HEK293 (cell line): Measurements from ENCODE around the gene BTBD2.

Source experiments
- HOXA7 ChIP-seq: sonication (generic); formaldehyde crosslinking; IDR thresholded peaks from 2 replicates; pipeline ENCODE4 v1.8.1; 2022; ENCODE audit warnings: missing genetic modification reagents, borderline replicate concordance
- RBAK ChIP-seq: fragments of 450-650 bp; formaldehyde crosslinking; IDR thresholded peaks from 2 replicates; pipeline ENCODE4 v1.5.1; 2016; ENCODE audit warnings: missing biosample characterization, missing genetic modification characterization
- SP7 ChIP-seq: fragments of 450-650 bp; formaldehyde crosslinking; IDR thresholded peaks from 2 replicates; pipeline ENCODE4 v1.5.1; 2016; ENCODE audit warnings: missing biosample characterization, missing genetic modification characterization
- TRIM28 ChIP-seq: IDR thresholded peaks from 2 replicates; pipeline ENCODE4 v1.6.1; 2011; ENCODE audit warnings: low read length, control low read depth, borderline replicate concordance
- TSHZ1 ChIP-seq: fragments of 450-650 bp; formaldehyde crosslinking; IDR thresholded peaks from 2 replicates; pipeline ENCODE4 v1.5.1; 2016; ENCODE audit warnings: missing biosample characterization, missing genetic modification characterization, borderline replicate concordance
- YY1 ChIP-seq: fragments of 450-650 bp; formaldehyde crosslinking; IDR thresholded peaks from 2 replicates; pipeline ENCODE4 v1.5.1; 2018; ENCODE audit warnings: missing biosample characterization, missing genetic modification characterization
- ZBTB48 ChIP-seq: fragments of 450-650 bp; formaldehyde crosslinking; IDR thresholded peaks from 2 replicates; pipeline ENCODE4 v1.5.1; 2016; ENCODE audit warnings: missing biosample characterization, missing genetic modification characterization
- ZNF169 ChIP-seq: fragments of 450-650 bp; formaldehyde crosslinking; IDR thresholded peaks from 2 replicates; pipeline ENCODE4 v1.5.1; 2016; ENCODE audit warnings: missing biosample characterization, missing genetic modification characterization
- ZNF350 ChIP-seq: fragments of 450-650 bp; formaldehyde crosslinking; IDR thresholded peaks from 2 replicates; pipeline ENCODE4 v1.5.0; 2017; ENCODE audit warnings: missing biosample characterization, mild to moderate bottlenecking, missing genetic modification characterization
- ZNF354C ChIP-seq: fragments of 450-650 bp; formaldehyde crosslinking; IDR thresholded peaks from 2 replicates; pipeline ENCODE4 v1.5.1; 2016; ENCODE audit warnings: missing biosample characterization, missing genetic modification characterization, low read depth, borderline replicate concordance
- ZNF37A ChIP-seq: fragments of 450-650 bp; IDR thresholded peaks from 2 replicates; pipeline ENCODE4 v1.5.1; 2018; ENCODE audit warnings: missing biosample characterization, missing genetic modification characterization
- ZNF488 ChIP-seq: fragments of 450-650 bp; formaldehyde crosslinking; IDR thresholded peaks from 2 replicates; pipeline ENCODE4 v1.5.1; 2016; ENCODE audit warnings: missing biosample characterization, missing genetic modification characterization
- ZSCAN16 ChIP-seq: fragments of 450-650 bp; formaldehyde crosslinking; IDR thresholded peaks from 2 replicates; pipeline ENCODE4 v1.5.1; 2016; ENCODE audit warnings: missing biosample characterization, missing genetic modification characterization
- ZSCAN18 ChIP-seq: fragments of 450-650 bp; formaldehyde crosslinking; IDR thresholded peaks from 2 replicates; pipeline ENCODE4 v1.5.1; 2016; ENCODE audit warnings: missing biosample characterization, missing genetic modification characterization
- TF ChIP-seq, protein P1 (sequence below): fragments of 450-650 bp; formaldehyde crosslinking; conservative IDR thresholded peaks from 2 replicates; pipeline ENCODE4 v1.5.1; 2016; ENCODE audit warnings: low read depth, missing biosample characterization, missing genetic modification characterization
- TF ChIP-seq, protein P2 (sequence below): fragments of 450-650 bp; formaldehyde crosslinking; IDR thresholded peaks from 2 replicates; pipeline ENCODE4 v1.5.1; 2016; ENCODE audit warnings: missing biosample characterization, missing genetic modification characterization, low read depth
- TF ChIP-seq, protein P3 (sequence below): fragments of 450-650 bp; formaldehyde crosslinking; IDR thresholded peaks from 2 replicates; pipeline ENCODE4 v1.5.1; 2016; ENCODE audit warnings: missing biosample characterization, missing genetic modification characterization

BTBD2 gene

GRCh38 chr19:1942934-1943555 is 72.5 kb downstream of the BTBD2 start (continued):
- TF ChIP-seq, protein P1, sequence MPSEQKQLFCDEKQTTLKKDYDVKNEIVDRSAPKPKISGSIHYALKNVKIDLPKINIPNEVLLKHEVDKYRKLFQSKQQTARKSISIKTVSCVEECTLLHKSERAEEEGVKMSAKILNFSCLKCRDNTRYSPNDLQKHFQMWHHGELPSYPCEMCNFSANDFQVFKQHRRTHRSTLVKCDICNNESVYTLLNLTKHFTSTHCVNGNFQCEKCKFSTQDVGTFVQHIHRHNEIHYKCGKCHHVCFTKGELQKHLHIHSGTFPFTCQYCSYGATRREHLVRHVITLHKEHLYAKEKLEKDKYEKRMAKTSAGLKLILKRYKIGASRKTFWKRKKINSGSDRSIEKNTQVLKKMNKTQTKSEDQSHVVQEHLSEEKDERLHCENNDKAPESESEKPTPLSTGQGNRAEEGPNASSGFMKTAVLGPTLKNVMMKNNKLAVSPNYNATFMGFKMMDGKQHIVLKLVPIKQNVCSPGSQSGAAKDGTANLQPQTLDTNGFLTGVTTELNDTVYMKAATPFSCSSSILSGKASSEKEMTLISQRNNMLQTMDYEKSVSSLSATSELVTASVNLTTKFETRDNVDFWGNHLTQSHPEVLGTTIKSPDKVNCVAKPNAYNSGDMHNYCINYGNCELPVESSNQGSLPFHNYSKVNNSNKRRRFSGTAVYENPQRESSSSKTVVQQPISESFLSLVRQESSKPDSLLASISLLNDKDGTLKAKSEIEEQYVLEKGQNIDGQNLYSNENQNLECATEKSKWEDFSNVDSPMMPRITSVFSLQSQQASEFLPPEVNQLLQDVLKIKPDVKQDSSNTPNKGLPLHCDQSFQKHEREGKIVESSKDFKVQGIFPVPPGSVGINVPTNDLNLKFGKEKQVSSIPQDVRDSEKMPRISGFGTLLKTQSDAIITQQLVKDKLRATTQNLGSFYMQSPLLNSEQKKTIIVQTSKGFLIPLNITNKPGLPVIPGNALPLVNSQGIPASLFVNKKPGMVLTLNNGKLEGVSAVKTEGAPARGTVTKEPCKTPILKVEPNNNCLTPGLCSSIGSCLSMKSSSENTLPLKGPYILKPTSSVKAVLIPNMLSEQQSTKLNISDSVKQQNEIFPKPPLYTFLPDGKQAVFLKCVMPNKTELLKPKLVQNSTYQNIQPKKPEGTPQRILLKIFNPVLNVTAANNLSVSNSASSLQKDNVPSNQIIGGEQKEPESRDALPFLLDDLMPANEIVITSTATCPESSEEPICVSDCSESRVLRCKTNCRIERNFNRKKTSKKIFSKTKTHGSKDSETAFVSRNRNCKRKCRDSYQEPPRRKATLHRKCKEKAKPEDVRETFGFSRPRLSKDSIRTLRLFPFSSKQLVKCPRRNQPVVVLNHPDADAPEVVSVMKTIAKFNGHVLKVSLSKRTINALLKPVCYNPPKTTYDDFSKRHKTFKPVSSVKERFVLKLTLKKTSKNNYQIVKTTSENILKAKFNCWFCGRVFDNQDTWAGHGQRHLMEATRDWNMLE (tag by site-specific recombination), result no peak
- TF ChIP-seq, protein P2, sequence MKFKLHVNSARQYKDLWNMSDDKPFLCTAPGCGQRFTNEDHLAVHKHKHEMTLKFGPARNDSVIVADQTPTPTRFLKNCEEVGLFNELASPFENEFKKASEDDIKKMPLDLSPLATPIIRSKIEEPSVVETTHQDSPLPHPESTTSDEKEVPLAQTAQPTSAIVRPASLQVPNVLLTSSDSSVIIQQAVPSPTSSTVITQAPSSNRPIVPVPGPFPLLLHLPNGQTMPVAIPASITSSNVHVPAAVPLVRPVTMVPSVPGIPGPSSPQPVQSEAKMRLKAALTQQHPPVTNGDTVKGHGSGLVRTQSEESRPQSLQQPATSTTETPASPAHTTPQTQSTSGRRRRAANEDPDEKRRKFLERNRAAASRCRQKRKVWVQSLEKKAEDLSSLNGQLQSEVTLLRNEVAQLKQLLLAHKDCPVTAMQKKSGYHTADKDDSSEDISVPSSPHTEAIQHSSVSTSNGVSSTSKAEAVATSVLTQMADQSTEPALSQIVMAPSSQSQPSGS (tag by site-specific recombination), result no peak
- TF ChIP-seq ZNF37A (tag by site-specific recombination), result no peak
- TF ChIP-seq YY1 (tag by site-specific recombination), result no peak
- no peak for TF ChIP-seq RBAK (tag by site-specific recombination)
- TF ChIP-seq ZNF354C, result no peak
- TF ChIP-seq HOXA7, result no peak
- TF ChIP-seq TRIM28, result no peak
- TF ChIP-seq ZNF350 (tag by site-specific recombination), result no peak
- TF ChIP-seq ZSCAN18 (tag by site-specific recombination), result no peak
- TF ChIP-seq ZNF169, result no peak
- no peak for TF ChIP-seq ZBTB48 (tag by site-specific recombination)
- TF ChIP-seq ZSCAN16 (tag by site-specific recombination), result no peak
- no peak for TF ChIP-seq TSHZ1 (tag by site-specific recombination)
- TF ChIP-seq, protein P3, sequence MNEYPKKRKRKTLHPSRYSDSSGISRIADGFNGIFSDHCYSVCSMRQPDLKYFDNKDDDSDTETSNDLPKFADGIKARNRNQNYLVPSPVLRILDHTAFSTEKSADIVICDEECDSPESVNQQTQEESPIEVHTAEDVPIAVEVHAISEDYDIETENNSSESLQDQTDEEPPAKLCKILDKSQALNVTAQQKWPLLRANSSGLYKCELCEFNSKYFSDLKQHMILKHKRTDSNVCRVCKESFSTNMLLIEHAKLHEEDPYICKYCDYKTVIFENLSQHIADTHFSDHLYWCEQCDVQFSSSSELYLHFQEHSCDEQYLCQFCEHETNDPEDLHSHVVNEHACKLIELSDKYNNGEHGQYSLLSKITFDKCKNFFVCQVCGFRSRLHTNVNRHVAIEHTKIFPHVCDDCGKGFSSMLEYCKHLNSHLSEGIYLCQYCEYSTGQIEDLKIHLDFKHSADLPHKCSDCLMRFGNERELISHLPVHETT (tag by site-specific recombination), result no peak
- TF ChIP-seq ZNF488 (tag by site-specific recombination), result no peak
- TF ChIP-seq SP7 (tag by site-specific recombination), result no peak
- TF ChIP-seq, all 188 proteins: peak for 6
